ENCODE data around the gene SIM1. TPM values are rescaled to one million over a fixed set of nuclear protein-coding genes. Genes with fewer than 3 reads are reported as not detected.

The SIM1 gene
- total and polyA plus RNA-seq, 2 of the 8 experiments (the other 6 are each of a cell fraction or from before 2014, with no cell fraction given), result 0.02 to 0.39 TPM

GRCh38 chr6:100388868-100389519, 75.7 kb downstream of the SIM1 start (continued):
- TF ChIP-seq, protein P1, sequence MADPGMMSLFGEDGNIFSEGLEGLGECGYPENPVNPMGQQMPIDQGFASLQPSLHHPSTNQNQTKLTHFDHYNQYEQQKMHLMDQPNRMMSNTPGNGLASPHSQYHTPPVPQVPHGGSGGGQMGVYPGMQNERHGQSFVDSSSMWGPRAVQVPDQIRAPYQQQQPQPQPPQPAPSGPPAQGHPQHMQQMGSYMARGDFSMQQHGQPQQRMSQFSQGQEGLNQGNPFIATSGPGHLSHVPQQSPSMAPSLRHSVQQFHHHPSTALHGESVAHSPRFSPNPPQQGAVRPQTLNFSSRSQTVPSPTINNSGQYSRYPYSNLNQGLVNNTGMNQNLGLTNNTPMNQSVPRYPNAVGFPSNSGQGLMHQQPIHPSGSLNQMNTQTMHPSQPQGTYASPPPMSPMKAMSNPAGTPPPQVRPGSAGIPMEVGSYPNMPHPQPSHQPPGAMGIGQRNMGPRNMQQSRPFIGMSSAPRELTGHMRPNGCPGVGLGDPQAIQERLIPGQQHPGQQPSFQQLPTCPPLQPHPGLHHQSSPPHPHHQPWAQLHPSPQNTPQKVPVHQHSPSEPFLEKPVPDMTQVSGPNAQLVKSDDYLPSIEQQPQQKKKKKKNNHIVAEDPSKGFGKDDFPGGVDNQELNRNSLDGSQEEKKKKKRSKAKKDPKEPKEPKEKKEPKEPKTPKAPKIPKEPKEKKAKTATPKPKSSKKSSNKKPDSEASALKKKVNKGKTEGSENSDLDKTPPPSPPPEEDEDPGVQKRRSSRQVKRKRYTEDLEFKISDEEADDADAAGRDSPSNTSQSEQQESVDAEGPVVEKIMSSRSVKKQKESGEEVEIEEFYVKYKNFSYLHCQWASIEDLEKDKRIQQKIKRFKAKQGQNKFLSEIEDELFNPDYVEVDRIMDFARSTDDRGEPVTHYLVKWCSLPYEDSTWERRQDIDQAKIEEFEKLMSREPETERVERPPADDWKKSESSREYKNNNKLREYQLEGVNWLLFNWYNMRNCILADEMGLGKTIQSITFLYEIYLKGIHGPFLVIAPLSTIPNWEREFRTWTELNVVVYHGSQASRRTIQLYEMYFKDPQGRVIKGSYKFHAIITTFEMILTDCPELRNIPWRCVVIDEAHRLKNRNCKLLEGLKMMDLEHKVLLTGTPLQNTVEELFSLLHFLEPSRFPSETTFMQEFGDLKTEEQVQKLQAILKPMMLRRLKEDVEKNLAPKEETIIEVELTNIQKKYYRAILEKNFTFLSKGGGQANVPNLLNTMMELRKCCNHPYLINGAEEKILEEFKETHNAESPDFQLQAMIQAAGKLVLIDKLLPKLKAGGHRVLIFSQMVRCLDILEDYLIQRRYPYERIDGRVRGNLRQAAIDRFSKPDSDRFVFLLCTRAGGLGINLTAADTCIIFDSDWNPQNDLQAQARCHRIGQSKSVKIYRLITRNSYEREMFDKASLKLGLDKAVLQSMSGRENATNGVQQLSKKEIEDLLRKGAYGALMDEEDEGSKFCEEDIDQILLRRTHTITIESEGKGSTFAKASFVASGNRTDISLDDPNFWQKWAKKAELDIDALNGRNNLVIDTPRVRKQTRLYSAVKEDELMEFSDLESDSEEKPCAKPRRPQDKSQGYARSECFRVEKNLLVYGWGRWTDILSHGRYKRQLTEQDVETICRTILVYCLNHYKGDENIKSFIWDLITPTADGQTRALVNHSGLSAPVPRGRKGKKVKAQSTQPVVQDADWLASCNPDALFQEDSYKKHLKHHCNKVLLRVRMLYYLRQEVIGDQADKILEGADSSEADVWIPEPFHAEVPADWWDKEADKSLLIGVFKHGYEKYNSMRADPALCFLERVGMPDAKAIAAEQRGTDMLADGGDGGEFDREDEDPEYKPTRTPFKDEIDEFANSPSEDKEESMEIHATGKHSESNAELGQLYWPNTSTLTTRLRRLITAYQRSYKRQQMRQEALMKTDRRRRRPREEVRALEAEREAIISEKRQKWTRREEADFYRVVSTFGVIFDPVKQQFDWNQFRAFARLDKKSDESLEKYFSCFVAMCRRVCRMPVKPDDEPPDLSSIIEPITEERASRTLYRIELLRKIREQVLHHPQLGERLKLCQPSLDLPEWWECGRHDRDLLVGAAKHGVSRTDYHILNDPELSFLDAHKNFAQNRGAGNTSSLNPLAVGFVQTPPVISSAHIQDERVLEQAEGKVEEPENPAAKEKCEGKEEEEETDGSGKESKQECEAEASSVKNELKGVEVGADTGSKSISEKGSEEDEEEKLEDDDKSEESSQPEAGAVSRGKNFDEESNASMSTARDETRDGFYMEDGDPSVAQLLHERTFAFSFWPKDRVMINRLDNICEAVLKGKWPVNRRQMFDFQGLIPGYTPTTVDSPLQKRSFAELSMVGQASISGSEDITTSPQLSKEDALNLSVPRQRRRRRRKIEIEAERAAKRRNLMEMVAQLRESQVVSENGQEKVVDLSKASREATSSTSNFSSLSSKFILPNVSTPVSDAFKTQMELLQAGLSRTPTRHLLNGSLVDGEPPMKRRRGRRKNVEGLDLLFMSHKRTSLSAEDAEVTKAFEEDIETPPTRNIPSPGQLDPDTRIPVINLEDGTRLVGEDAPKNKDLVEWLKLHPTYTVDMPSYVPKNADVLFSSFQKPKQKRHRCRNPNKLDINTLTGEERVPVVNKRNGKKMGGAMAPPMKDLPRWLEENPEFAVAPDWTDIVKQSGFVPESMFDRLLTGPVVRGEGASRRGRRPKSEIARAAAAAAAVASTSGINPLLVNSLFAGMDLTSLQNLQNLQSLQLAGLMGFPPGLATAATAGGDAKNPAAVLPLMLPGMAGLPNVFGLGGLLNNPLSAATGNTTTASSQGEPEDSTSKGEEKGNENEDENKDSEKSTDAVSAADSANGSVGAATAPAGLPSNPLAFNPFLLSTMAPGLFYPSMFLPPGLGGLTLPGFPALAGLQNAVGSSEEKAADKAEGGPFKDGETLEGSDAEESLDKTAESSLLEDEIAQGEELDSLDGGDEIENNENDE (IDR thresholded peaks at IDR 0.05; ENCODE audit: insufficient replicate concordance, low read length), result no peak
